ENCODE data around the gene SPDEF. TPM values are rescaled to one million over a fixed set of nuclear protein-coding genes. Genes with fewer than 3 reads are reported as not detected.

Gene SPDEF
- total and polyA plus RNA-seq, 4 donors, result 2.6 to 11.8 (median 7.1) TPM

DNA sequence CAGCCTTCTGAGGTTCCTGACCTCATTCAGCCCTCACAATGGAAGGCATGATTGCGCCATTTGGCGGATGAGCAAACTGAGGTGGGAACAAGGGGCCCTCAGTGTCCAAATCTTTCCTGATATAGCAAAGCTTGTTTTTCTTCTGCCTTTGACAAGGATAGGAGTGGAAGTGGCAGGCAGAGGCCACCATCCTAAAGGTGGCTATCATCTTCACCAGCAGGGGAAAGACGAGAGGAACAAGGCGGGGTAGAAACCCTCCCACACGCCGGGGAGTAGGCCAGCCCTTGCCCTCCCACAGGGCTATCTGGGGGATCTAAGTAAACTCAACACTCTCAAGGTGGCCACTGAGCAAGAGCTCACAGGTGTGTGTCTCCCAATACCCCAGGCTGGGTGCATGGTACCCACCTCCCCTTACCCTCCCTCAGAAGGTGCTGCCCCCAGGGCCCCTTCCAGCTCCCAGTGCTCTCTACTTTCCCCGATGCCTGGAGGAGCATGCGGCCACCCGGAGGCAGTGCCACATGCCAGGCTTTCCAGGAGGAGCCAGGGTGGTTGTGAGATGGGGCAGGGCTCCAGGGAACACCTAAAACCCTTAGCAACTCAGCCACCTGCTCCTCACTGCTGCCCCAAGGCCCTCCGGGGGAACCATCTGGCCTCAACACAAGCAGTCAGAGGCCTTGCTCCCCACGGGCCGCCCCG, 11.2 kb downstream of the SPDEF start:
- peaks cover 0 to 2% (median 0%) of the 10 kb centered on the region in 4 donors for H3K9me3 ChIP-seq (ENCODE audit: control insufficient read depth in 4 of 4, insufficient read depth in 3 of 4, low read length in 3 of 4)
- no peaks in the 10 kb centered on the region for H3K27me3 ChIP-seq (ENCODE audit: control insufficient read depth in 3 of 3, insufficient read depth in 3 of 3, low read length in 2 of 3)
- TF ChIP-seq CTCF (IDR thresholded peaks at IDR 0.05; ENCODE audit: control extremely low read depth, extremely low read depth), result no peak
- ATAC-seq (ENCODE audit: insufficient read depth, low FRiP score) (no peak), DNase-seq (no peak)
- H3K36me3 ChIP-seq (ENCODE audit: control insufficient read depth in 4 of 4, insufficient read depth in 4 of 4, low read length in 4 of 4), result no peaks in the 10 kb centered on the region
- H3K9ac ChIP-seq (ENCODE audit: insufficient read depth in 1 of 2, low read length in 2 of 2), result no peak overlapping the region
- H3K27ac ChIP-seq (ENCODE audit: low read depth in 1 of 2, low read length in 1 of 2), result no peak overlapping the region
- 86 to 87% methylated on average over 13 of the region's 13 CpGs for WGBS, 2 donors
- H3K4me3 ChIP-seq, result no peak overlapping the region
- H3K4me1 ChIP-seq (ENCODE audit: control insufficient read depth in 5 of 5, insufficient read depth in 5 of 5, low read length in 5 of 5), result peaks cover 0 to 12% (median 0%) of the 10 kb centered on the region in 5 donors

DNA sequence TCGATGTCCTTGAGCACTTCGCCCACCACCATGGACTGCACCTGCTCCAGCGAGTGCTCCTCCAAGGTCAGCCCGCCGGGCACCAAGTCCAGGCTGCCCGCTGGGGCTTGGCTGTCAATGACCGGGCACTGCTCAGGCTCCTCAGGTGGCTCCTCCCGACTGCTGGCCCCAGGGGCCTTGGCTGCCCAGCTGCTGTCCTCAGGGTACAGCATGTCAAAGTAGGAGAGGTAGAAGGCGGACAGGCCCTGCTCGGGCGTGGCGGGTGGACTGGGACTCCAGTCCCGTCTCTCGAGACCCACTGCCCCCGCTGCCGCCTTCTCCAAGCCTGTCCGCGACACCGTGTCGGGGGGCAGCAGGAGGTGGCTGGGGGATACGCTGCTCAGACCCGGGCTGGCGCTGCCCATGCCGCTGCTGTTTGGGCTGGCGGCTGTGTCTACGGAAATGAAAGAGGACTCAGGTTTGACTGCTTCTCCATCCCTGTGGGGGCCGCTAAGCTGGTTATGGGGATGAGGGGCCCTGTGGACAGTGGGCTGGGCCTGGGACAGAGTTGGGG, 12.0 kb downstream of the SPDEF start:
- DNase-seq, result no peak
- H3K27ac ChIP-seq (ENCODE audit: low read depth in 1 of 2, low read length in 1 of 2), result no peak overlapping the region
- H3K9me3 ChIP-seq (ENCODE audit: control insufficient read depth in 4 of 4, insufficient read depth in 3 of 4, low read length in 3 of 4), result peaks cover 0 to 2% (median 0%) of the 10 kb centered on the region in 4 donors
- no peak overlapping the region for H3K4me3 ChIP-seq
- H3K27me3 ChIP-seq (ENCODE audit: control insufficient read depth in 3 of 3, insufficient read depth in 3 of 3, low read length in 2 of 3), result no peaks in the 10 kb centered on the region
- no peak overlapping the region for H3K9ac ChIP-seq (ENCODE audit: insufficient read depth in 1 of 2, low read length in 2 of 2)
- no peak for TF ChIP-seq CTCF (IDR thresholded peaks at IDR 0.05; ENCODE audit: control extremely low read depth, extremely low read depth)
- peaks cover 0 to 12% (median 0%) of the 10 kb centered on the region in 5 donors for H3K4me1 ChIP-seq (ENCODE audit: control insufficient read depth in 5 of 5, insufficient read depth in 5 of 5, low read length in 5 of 5)
- no peaks in the 10 kb centered on the region for H3K36me3 ChIP-seq (ENCODE audit: control insufficient read depth in 4 of 4, insufficient read depth in 4 of 4, low read length in 4 of 4)
- WGBS, 2 donors, result 95% methylated on average over 27 of the region's 27 CpGs
- ATAC-seq (ENCODE audit: insufficient read depth, low FRiP score), result no peak

GRCh38 chr6:34543421-34543820, 12.7 kb downstream of the SPDEF start:
- Histone ChIP-seq H3K9ac (ENCODE audit: insufficient read depth in 1 of 2, low read length in 2 of 2) (no peak overlapping the region), H3K4me3 (no peak overlapping the region), H3K36me3 (ENCODE audit: control insufficient read depth in 4 of 4, insufficient read depth in 4 of 4, low read length in 4 of 4) (no peaks in the 10 kb centered on the region), H3K4me1 (ENCODE audit: control insufficient read depth in 5 of 5, insufficient read depth in 5 of 5, low read length in 5 of 5) (peaks cover 0 to 12% (median 0%) of the 10 kb centered on the region in 5 donors), H3K9me3 (ENCODE audit: control insufficient read depth in 4 of 4, insufficient read depth in 3 of 4, low read length in 3 of 4) (peaks cover 0 to 2% (median 0%) of the 10 kb centered on the region in 4 donors), H3K27me3 (ENCODE audit: control insufficient read depth in 3 of 3, insufficient read depth in 3 of 3, low read length in 2 of 3) (no peaks in the 10 kb centered on the region), H3K27ac (ENCODE audit: low read depth in 1 of 2, low read length in 1 of 2) (no peak overlapping the region)
- TF ChIP-seq CTCF (IDR thresholded peaks at IDR 0.05; ENCODE audit: control extremely low read depth, extremely low read depth), result no peak
- WGBS, 2 donors, result 69 to 76% methylated on average over 5 of the region's 5 CpGs
- ATAC-seq (ENCODE audit: insufficient read depth, low FRiP score) (no peak), DNase-seq (no peak)
